GM18907 (cell line): ENCODE results near the gene NTRK1.

Experiments used
- ATAC-seq: cut with Tn5 transposase; IDR thresholded peaks from one replicate; pipeline ENCODE4 v1.9.1; 2021; ENCODE audit warnings: mild to moderate bottlenecking, moderate library complexity; ENCODE audit not compliant: unreplicated experiment

Gene NTRK1

GRCh38 chr1:156836892-156837291 is 23.8 kb upstream of the NTRK1 start:
- ATAC-seq: no peak

GRCh38 chr1:156838972-156839371 is 21.7 kb upstream of the NTRK1 start:
- ATAC-seq: no peak

GRCh38 chr1:156839426-156840109 is 21.1 kb upstream of the NTRK1 start:
- no peak for ATAC-seq

GRCh38 chr1:156840186-156840897 is 20.3 kb upstream of the NTRK1 start:
- ATAC-seq: no peak

- no peak for ATAC-seq
Measured at GRCh38 chr1:156840898-156841279, 19.8 kb upstream of the NTRK1 start.

GRCh38 chr1:156841295-156841855 is 19.3 kb upstream of the NTRK1 start:
- no peak for ATAC-seq

GRCh38 chr1:156842618-156843300 is 17.9 kb upstream of the NTRK1 start:
- ATAC-seq: no peak

- ATAC-seq: no peak
Measured at GRCh38 chr1:156844102-156844501, 16.6 kb upstream of the NTRK1 start.

- ATAC-seq: no peak
Measured at GRCh38 chr1:156844638-156845037, 16.0 kb upstream of the NTRK1 start.

GRCh38 chr1:156845055-156845952 is 15.4 kb upstream of the NTRK1 start:
- no peak for ATAC-seq

- ATAC-seq: no peak
Measured at GRCh38 chr1:156845953-156846545, 14.6 kb upstream of the NTRK1 start.

- no peak for ATAC-seq
Measured at GRCh38 chr1:156846643-156847042, 14.0 kb upstream of the NTRK1 start.

- no peak for ATAC-seq
Measured at GRCh38 chr1:156847591-156848460, 12.8 kb upstream of the NTRK1 start.

GRCh38 chr1:156848461-156849150 is 12.1 kb upstream of the NTRK1 start:
- no peak for ATAC-seq

- ATAC-seq: no peak
Measured at GRCh38 chr1:156849151-156849496, 11.5 kb upstream of the NTRK1 start.

- no peak for ATAC-seq
Measured at GRCh38 chr1:156851779-156852417, 8.8 kb upstream of the NTRK1 start.

- no peak for ATAC-seq
Measured at GRCh38 chr1:156852418-156852874, 8.2 kb upstream of the NTRK1 start.

- no peak for ATAC-seq
Measured at GRCh38 chr1:156853761-156854160, 6.9 kb upstream of the NTRK1 start.
